Lung (tissue), 16 donors: ENCODE results near the gene GNG8. TPM values are rescaled to one million over a fixed set of nuclear protein-coding genes. Genes with fewer than 3 reads are reported as not detected.

Experiments used
- ATAC-seq: fragments of 200-7000 bp; cut with Tn5 transposase; one replicate; pipeline ENCODE4 v1.9.1; 2020; ENCODE audit warnings: moderate number of reproducible peaks; ENCODE audit not compliant: insufficient read depth, low FRiP score
- DNase-seq, 3 donors: peaks; one replicate each; pipeline ENCODE4 v3.0.0-alpha.2; 2013 to 2017
- H3K27ac ChIP-seq, 2 donors: one replicate each; pipeline ENCODE4 v1.5.1; 2013; ENCODE audit warnings: mild to moderate bottlenecking in 2 of 2, moderate library complexity in 2 of 2, control low read depth in 1 of 2, inconsistent platforms in 1 of 2, low read depth in 1 of 2, low read length in 1 of 2
- H3K27me3 ChIP-seq, 3 donors: one replicate each; pipeline ENCODE4 v1.5.1; 2013; ENCODE audit warnings: low read length in 2 of 3; ENCODE audit not compliant: control insufficient read depth in 3 of 3, insufficient read depth in 3 of 3
- H3K36me3 ChIP-seq, 4 donors: one replicate each; pipeline ENCODE4 v1.5.1; 2013; ENCODE audit warnings: low read length in 4 of 4, mild to moderate bottlenecking in 1 of 4, moderate library complexity in 1 of 4; ENCODE audit not compliant: control insufficient read depth in 4 of 4, insufficient read depth in 4 of 4
- H3K4me1 ChIP-seq, 5 donors: one replicate each; pipeline ENCODE4 v1.5.1; 2013; ENCODE audit warnings: low read length in 5 of 5, mild to moderate bottlenecking in 2 of 5, moderate library complexity in 1 of 5; ENCODE audit not compliant: control insufficient read depth in 5 of 5, insufficient read depth in 5 of 5
- H3K4me3 ChIP-seq: one replicate; pipeline ENCODE4 v1.5.1; 2013; ENCODE audit warnings: mild to moderate bottlenecking, control low read depth, moderate library complexity
- H3K9ac ChIP-seq, 2 donors: one replicate each; pipeline ENCODE4 v1.5.1; 2013; ENCODE audit warnings: low read length in 2 of 2, control low read depth in 1 of 2; ENCODE audit not compliant: insufficient read depth in 1 of 2
- H3K9me3 ChIP-seq, 4 donors: one replicate each; pipeline ENCODE4 v1.5.1; 2013; ENCODE audit warnings: low read length in 3 of 4, mild to moderate bottlenecking in 1 of 4, moderate library complexity in 1 of 4; ENCODE audit not compliant: control insufficient read depth in 4 of 4, insufficient read depth in 3 of 4
- WGBS, 2 donors: extraction: QIAGEN DNeasy Blood & Tissue Kit; methylation state at CpG; one replicate each; pipeline ENCODE4 v1.1.7; 2013; 5-methylcytosine and 5-hydroxymethylcytosine counted together
- long read RNA-seq, 5 donors: transcript quantifications; one replicate each; lab custom pipeline, GENCODE V29; 2026
- polyA plus RNA-seq, 2 donors: library from polyadenylated mRNA; stranded (reverse); fragments of 200-250 nt; gene quantifications; one replicate each; pipeline ENCODE4 v1.2.1, GENCODE V29; 2013
- total RNA-seq, 2 donors: library from RNA; depleted of rRNA in 1 of 2; stranded (reverse); fragments of >200 nt in 1 of 2; gene quantifications; one replicate each; pipeline ENCODE4 v1.2.1, GENCODE V29; 2014 to 2021
- TF ChIP-seq, protein P1 (sequence below): IDR thresholded peaks from 2 replicates; pipeline ENCODE4 v1.5.1; 2012; ENCODE audit warnings: mild to moderate bottlenecking; ENCODE audit errors: control extremely low read depth, extremely low read depth
- donor health status: control.
- donor health status: control.
- donor health status: Bipolar disorder and iron deficiency.
- donor health status: healthy.
- donor health status: DM: yes; HTN: yes; CAD: no.

Gene GNG8
- total RNA-seq (not detected), polyA plus RNA-seq (not detected)
- long read RNA-seq, donor 1 = 0 reads
- long read RNA-seq, donor 2, partial matches to known transcripts = 0 of 2 reads
- long read RNA-seq, donor 2, other reads (novel, unspliced or antisense) = 0 of 2 reads
- long read RNA-seq, donor 3, partial matches to known transcripts = 0 of 1 reads
- long read RNA-seq, donor 3, other reads (novel, unspliced or antisense) = 0 of 1 reads
- long read RNA-seq, donor 4, partial matches to known transcripts = 0 of 2 reads
- long read RNA-seq, donor 4, other reads (novel, unspliced or antisense) = 0 of 2 reads
- long read RNA-seq, donor 5, partial matches to known transcripts = 0 of 3 reads
- long read RNA-seq, donor 5, other reads (novel, unspliced or antisense) = 0 of 3 reads

GRCh38 chr19:46635920-46636761, at the start of gene GNG8:
Gene GNG8, minus strand, starts transcription at chr19:46636202. Its CDS starts 1,520 bp downstream, at chr19:46634682.
- peaks cover 0 to 30% (median 7%) of the 10 kb centered on the region in 3 donors for H3K27me3 ChIP-seq

GRCh38 chr19:46685189-46685588, 49.2 kb upstream of the GNG8 start:
- Histone ChIP-seq H3K9ac (no peak overlapping the region), H3K36me3 (peaks cover 15 to 40% (median 25%) of the 10 kb centered on the region in 4 donors), H3K4me1 (no peaks in the 10 kb centered on the region), H3K27ac (no peak overlapping the region), H3K4me3 (no peak overlapping the region), H3K9me3 (no peaks in the 10 kb centered on the region), H3K27me3 (no peaks in the 10 kb centered on the region)
- no peak for ATAC-seq
- TF ChIP-seq, protein P1, sequence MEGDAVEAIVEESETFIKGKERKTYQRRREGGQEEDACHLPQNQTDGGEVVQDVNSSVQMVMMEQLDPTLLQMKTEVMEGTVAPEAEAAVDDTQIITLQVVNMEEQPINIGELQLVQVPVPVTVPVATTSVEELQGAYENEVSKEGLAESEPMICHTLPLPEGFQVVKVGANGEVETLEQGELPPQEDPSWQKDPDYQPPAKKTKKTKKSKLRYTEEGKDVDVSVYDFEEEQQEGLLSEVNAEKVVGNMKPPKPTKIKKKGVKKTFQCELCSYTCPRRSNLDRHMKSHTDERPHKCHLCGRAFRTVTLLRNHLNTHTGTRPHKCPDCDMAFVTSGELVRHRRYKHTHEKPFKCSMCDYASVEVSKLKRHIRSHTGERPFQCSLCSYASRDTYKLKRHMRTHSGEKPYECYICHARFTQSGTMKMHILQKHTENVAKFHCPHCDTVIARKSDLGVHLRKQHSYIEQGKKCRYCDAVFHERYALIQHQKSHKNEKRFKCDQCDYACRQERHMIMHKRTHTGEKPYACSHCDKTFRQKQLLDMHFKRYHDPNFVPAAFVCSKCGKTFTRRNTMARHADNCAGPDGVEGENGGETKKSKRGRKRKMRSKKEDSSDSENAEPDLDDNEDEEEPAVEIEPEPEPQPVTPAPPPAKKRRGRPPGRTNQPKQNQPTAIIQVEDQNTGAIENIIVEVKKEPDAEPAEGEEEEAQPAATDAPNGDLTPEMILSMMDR = no peak
- WGBS, 2 donors = 60 to 85% methylated on average over 3 of the region's 3 CpGs
- no peak for DNase-seq

More at GRCh38 chr19:46635920-46636761, at the start of gene GNG8:
- WGBS, 2 donors = 28 to 48% methylated on average over 32 to 34 of the region's 34 CpGs
- Histone ChIP-seq H3K36me3 (no peaks in the 10 kb centered on the region), H3K4me3 (no peak within 1 kb of the TSS), H3K27ac (no peak within 1 kb of the TSS), H3K9me3 (no peaks in the 10 kb centered on the region), H3K4me1 (peaks cover 0 to 55% (median 20%) of the 10 kb centered on the region in 5 donors), H3K9ac (no peak within 1 kb of the TSS)
- TF ChIP-seq, protein P1 = no peak
- DNase-seq = no peak
- ATAC-seq = no peak

DNA sequence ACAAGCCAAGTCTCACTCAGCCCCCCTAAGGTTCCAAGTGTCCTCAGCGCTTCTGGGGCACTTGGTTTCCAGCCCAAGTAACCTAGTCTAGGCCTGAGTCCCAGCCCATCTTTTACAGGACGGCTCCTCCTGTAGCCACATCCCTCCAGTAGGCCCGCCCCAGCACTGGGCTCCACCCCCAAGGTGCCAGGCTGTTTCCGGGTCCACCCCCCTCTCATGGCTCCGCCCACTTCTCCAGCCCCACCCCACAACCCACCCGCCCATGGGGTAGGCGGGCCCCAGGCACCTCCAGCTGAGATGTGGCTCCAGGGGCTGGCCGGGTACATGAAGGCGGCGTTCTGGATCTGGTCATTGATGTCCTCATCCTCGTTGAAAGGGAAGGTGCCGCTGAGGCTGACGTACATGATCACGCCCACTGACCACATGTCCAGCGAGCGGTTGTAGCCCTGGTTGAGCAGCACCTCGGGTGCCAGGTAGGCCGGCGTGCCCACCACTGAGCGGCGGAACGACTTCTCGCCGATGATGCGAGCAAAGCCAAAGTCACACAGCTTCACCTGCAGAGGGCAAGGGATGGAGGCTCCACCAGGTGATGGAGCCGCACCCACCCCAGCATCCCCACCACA, 42.2 kb upstream of the GNG8 start:
- Histone ChIP-seq H3K4me3 (no peak overlapping the region), H3K4me1 (no peaks in the 10 kb centered on the region), H3K36me3 (peaks cover 9 to 55% (median 28%) of the 10 kb centered on the region in 4 donors), H3K27ac (no peak overlapping the region), H3K9ac (no peak overlapping the region), H3K27me3 (no peaks in the 10 kb centered on the region), H3K9me3 (no peaks in the 10 kb centered on the region)
- TF ChIP-seq, protein P1 = no peak
- DNase-seq = no peak
- no peak for ATAC-seq
- WGBS, 2 donors = 86% methylated on average over 26 of the region's 26 CpGs
